Hematopoietic multipotent progenitor cell (in vitro differentiated cells): Measurements from ENCODE around the gene AMIGO1. TPM values are rescaled to one million over a fixed set of nuclear protein-coding genes. Genes with fewer than 3 reads are reported as not detected.
A peak's percentile ranks its signal among the peaks of the same experiment; 100 is the strongest.
"Not testable (repeated sequence)": the region's sequence is repeated elsewhere in the genome, so short reads cannot be mapped to it uniquely, and the experiment has no call there.

Source experiments
- DNase-seq, 3 donors: peaks; one replicate each; pipeline ENCODE4 v3.0.0-alpha.2; 2011 to 2015; ENCODE audit warnings: low read depth in 2 of 3, low spot score in 2 of 3
- total RNA-seq: library from RNA; depleted of rRNA; stranded (reverse); fragments of >200 nt; gene quantifications from one replicate; pipeline ENCODE4 v1.2.3, GENCODE V29; 2012

AMIGO1 gene
- total RNA-seq, 1 donor, result 1.1 TPM

DNA sequence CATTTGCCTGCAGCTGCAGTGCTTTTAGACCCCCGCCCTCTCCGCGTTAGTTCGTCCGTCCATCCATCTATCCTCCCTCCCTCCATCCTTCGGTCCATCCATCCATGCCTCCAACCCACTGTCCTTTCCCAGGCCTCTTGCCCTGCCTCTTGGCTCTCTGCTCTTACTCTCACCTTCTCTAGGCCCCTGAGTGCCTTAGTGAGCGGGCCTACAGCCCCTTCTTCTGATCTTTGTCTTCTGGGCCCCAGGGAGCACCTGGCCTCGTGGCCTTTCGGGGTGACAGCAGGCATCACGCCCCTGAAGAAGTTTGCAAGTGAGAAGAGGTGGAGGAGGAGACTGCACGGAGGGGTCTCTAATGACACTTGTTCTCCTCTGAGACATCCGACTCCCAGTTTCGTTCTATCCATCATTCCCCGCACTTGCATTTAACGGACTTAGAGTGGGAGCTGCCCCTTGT, 25.0 kb downstream of the AMIGO1 start:
- no peak for DNase-seq

DNA sequence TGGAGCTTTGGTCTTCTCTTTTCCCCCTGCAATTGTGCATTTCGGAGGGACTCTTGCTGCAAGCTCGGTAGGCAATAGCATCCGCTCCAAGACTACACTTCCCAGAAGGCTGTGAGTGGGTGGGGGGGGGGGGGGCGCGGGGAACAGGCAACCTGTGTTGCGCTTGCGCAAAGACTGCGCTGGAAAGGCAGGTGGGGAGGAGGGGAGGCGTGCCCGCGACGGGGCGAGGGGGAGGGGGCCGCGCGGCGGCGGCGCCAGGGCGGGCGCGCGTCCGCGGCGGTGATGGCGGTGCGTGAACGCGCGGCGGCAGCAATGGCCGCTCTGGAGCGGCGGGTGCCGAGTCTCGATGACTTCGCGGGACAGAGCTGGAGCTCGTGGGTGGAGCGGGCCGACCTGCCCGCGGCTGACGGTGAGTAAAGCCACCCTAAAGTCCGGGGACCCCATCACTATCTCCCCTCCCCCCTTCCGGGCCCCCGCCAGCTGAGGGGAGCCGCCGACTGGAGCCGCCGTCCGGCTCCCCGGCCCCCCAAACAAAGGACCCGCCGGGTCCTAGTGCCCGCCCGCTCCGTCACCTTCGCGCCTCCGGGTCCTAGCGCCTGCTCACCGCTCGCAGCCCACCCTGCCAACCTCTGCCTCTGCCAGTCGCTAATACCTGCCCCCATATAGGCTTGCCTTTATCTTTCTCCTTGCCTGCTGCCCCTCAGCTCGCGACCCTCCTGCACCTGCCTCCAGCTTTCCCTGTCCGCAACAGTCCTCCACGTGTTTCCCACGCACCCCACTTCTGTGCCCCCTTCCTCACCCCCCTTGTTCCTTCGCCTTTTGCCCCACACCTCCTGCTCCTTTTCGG, 25.6 kb downstream of the AMIGO1 start, which contains the start of gene ATXN7L2:
ATXN7L2 (plus strand) TSS at position 234 of the 847 bp plus-strand sequence; CDS start at position 283, 49 bp downstream.
- DNase-seq, result peak; percentile 88 to 95 (median 93)

DNA sequence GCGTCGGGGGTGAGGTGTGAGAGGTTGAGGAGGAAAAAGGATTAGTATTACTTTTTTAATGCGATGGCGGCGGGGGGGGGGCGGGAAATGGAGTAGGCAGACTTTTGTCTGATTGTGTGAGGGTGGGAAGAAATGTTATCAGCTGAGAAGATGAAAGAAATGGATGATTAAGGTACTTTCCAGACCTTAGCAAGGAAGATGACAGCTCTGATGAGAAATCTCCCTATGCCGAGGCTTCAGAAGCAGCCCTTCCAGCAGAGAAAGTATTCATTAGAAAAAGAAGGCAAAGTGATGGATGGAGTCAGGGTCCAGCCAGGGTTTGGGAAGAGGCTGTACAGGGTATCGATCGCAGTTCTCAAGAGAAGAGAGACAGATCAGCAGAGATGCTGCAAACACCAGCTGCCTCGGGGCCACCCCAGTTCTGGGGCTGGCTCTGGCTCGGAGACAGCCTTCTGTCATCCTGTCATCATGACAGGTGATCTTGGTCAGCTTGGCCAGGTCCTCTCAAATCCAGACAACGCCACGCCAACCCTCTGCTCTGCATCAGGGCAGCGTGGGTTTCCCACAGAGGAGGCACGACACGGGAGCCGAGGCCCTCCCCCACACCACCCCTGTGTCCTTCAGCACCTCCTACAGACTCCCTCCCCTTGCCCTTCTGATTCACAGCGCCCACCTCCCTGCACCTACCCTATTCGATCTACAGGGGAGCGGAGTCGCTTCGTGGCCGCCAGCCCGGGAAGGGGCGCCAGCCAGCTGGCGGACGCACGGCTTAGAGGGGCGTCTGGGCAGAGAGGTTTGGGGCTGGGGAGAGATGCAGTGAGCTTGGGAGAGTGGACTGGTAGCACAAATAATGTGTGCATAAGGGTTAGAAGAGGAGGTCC, 26.5 kb downstream of the AMIGO1 start:
- peak in 1 of 3 donors; percentile 67 for DNase-seq

DNA sequence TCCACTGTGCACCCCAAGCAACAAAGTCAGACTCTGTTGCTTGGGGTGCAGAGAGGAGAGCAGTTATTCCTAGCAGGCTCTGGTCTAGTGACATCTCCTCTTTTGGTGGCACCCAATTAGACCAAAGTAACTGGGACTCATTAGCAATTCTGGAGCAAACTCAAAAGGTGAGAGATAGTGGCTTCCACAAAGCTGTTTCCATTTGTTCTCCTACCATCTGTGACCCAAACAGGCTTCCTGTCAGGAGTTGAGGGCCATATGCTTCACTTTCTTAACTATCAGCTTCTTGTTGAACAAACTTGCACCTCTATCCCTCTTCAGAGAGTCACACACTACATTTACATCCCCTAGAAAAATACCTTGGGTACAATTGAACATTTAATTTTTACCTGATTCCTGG, 27.3 kb downstream of the AMIGO1 start:
- no peak for DNase-seq

DNA sequence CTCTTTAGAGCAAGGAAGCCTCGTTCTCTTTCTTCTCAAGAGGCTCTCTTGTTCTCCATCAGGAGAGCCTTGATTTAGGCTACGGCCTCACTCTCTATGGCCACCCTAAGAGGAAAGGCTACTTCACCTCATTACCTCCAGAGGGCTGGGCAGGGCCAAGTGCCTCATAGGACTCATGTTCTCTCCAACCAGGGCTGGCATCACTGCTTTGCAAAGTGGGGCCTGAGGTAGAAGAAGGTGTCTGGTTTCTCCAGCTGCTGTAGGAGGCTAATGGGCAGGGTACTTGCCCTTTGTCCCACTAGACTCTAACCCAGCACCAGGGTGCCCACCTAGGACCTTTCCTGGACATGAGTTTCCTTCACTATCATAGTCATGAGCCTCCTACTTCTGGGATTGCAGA, 27.9 kb downstream of the AMIGO1 start:
- DNase-seq, result no peak

DNA sequence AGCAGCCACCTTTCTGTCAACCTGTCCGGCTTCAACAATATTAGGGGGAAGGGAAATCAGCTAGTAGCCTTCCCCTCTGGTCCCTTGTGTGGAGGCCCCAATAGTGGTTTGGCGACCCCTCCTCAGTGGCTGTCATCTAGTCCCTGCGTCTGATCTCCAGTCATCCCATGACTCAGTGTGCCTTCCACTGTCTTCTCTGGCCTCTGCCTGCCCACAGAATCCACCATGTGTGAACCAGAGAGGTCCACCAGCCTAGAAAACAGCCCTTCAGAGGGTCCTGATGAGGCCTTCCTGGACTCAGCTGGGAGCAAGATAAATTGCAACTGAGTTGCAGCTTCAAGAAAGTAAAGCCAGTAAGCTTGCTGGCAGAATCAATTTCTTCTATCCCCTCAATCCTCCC, 29.6 kb downstream of the AMIGO1 start:
- no peak for DNase-seq

DNA sequence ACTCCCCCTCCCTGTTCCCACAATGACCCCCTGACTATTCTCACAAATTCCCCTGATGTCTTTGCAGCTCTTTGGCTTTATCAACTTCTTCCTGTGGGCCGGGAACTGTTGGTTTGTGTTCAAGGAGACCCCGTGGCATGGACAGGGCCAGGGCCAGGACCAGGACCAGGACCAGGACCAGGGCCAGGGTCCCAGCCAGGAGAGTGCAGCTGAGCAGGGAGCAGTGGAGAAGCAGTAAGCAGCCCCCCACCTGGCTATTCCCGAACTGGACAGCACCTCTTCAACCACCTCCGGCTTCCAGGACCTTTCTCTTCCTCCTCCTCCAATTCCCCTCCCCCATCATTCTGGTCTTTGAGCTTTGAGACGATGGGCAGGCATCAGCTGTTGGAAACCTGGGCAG, 30.2 kb downstream of the AMIGO1 start:
- DNase-seq, result no peak

DNA sequence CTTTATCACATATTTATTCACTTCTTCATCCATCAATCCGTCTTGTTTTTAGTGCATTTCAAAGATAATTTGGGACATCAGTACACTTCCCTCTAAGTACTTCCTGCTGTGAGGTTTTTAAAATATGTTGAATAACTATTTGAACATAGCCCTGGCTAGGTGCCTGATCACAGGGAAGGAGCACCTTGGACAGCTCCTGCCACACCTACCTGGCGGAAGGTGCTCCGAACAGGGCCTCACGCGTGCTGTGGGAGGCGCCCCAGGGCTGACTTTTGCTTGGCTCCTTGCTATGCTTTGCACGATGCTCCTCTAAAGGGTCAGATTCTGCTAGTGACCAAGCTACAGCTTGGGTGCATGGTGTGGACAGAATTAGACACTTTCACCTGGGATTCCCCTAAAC, 30.7 kb downstream of the AMIGO1 start:
- peak in 1 of 3 donors; percentile 51 for DNase-seq

DNA sequence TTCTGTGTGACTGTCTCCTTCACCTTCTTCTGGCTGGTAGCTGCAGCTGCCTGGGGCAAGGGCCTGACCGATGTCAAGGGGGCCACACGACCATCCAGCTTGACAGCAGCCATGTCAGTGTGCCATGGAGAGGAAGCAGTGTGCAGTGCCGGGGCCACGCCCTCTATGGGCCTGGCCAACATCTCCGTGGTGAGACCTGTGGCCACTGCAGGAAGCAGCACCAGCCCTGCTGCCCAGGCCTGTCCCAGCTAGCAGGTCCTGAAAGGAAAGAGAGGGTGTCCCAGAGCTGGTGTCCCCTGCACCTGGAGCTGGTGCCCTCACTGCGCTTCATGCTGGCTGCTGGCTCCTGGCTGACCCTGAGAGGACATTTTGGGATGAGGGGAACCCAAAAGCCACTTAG, 31.7 kb downstream of the AMIGO1 start:
- no peak for DNase-seq

DNA sequence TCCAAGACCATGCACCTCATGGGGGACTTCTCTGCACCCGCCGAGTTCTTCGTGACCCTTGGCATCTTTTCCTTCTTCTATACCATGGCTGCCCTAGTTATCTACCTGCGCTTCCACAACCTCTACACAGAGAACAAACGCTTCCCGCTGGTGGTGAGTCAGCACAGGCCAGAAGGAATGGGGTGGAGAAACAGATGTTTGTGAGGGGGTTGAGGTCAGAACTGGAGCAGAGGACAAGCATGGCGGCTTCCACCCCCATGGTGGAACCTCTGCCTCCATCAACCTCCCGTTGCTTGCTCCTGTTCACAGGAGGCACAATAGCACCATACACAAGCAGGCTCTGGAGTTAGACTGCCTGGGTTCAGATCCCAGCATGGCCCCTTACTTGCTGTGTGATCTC, 32.7 kb downstream of the AMIGO1 start:
- no peak for DNase-seq

DNA sequence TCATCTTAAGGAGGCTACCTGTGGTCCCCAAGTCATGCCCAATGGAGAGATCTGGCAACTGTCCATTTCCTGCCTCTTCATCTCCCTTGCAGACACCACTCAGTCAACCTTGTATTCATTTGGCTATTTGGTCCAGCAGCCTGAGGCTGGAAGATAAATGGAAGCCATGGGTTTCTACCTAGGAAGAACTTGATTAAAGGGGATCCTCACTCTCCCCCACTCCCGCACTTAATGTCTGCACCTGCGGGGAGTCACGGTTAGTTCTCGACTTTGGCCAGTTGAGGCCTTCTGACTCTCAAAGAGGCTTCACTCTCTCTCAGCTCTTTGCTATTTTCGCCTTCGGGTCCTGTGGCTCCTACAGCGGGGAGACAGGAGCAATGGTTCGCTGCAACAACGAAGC, 34.3 kb downstream of the AMIGO1 start:
- DNase-seq, result no peak

DNA sequence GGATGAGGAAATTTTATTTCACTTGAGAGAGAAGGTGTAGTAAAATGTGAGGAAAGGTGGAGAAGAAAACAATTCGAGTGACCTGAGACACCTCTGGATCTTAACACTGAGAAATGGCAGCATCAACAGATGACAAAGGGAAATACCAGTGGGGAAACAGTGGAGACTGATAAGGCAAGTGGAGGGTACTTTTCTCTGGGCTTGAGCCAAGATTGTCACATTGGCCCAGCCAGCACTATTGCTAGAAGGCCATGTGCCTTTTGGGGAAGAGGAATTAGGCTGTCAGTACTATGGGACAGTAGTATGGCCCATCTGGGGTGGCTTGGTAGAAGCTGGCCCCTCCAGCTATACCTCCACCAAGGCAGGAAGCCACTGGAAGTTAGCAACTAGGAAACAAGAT, 34.8 kb downstream of the AMIGO1 start:
- peak in 1 of 3 donors; percentile 46 for DNase-seq

DNA sequence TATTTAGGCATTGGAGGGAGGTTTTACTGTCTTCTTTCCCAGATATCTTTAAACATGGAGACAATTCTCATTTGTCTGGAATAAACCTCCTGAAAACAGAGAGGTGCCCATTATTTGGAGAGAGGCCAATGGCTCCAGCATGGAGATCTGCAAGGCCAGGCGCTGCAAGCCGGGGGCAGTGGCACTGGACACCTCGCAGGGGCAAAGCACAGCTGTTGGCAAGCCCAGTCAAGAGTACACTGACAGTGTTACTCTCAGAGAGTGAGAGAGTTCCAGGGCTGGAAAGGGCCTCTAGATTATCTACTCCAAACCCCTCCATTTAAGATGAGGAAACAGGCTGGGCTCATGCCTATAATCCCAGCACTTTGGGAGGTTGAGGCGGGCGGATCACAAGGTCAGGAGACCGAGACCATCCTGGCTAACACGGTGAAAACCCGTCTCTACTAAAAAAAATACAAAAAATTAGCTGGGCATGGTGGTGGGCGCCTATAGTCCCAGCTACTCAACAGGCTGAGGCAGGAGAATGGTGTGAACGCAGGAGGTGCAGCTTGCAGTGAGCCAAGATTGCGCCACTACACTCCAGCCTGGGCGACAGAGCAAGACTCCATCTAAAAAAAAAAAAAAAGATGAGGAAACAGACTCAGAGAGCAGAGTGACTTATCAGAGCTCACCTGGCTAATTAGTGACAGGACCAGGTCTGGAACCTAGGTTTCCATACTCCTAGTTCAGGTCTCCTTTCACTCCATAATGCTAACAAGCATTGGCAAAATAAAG, 36.1 kb downstream of the AMIGO1 start:
- not testable (repeated sequence) for DNase-seq

DNA sequence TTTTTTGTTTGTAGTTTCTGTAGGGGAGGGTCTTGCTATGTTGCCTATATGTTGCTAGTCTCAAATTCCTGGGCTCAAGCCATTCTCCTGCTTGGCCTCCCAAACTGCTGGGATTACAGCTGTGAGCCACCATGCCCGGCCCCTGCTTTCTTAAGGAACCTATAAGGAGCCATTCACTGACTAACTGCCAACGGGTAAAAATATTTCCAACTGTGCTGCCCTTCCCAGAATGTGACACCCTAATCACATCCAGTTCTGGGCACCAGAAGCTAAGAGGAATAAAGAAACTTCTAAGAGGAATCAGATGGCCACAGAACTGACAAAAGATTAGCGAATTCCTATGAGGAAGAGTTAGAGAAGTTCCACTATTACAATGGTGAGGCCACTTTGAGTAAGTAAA, 36.7 kb downstream of the AMIGO1 start:
- DNase-seq, result no peak

DNA sequence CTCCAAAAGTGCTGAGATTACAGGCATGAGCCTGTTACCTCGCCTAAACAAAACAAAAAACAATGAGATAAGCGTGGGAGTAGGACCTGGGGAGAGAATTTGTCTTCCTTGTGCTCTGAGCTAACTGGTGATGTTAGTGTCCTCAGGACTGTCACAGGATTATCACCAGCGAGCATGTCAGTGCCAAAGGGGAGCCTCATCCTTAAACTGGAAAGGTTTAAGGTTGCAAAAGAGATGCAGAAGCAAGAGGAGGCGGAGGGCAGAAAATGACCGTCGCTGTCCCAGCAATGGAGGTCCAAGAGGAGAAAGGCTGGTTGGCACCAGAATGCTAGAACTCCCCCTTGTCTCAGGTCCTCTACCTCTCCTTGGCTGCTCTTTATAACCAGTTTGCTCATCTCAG, 39.3 kb downstream of the AMIGO1 start:
- no peak for DNase-seq

DNA sequence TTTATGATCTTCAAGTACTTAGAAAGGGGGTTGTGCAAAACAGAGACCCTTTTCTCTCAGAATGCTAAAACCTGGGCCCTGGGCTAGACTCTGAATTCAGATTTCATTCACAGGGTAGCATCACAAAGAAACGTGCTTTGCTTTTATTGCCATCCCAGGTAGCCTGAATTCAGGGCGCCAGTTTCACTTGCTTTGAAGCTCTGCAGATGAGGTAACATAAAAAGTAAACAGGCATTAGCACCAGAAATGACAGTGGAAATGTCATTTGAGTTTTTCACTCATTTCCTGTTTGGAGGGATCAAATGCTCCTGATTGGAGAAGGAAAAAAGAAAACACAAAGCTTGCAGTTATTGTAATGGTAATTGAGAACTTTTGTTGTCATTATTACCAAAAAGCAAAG, 40.6 kb downstream of the AMIGO1 start:
- no peak for DNase-seq

DNA sequence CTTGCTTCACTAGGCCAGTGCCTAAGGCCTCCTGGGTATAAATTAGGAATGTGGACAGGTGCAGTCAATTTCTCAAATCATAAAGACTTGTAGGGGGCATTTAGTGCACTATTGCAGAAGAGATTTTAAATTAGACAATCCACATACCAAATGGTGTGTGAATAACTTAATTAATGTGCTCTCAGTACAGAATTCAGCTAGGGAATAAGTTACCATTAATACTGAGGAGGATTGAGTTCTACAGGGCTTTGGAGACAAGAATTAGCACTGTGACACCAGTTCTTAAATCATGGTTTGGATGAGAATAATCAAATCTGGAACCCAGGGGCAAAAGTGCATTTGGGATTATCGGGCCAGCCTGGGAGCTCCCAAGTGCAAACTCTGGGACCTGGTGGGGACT, 41.5 kb downstream of the AMIGO1 start:
- no peak for DNase-seq

DNA sequence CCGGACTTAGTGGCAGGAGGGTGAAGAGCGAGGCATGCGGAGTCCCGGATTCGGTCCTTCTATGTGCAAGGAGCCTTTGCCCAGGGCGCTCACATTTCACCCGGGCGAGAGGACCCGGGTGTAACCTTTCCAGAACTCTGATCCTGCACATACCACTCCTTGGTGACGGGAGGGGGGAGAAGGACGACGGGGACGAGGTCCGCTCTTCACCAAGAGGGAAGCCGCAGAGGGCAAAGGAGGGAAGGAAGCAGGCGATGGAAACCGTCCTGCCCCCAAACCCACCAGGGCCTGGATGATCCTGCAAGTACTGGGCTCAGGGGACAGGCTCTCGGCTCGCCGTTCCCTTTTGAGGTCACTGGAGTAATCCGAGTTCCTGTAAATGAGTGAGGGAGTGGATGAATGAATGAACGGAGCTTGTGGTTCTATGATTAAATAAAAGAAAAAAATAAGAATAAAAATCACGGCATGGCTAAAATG, 42.2 kb downstream of the AMIGO1 start:
- no peak for DNase-seq

DNA sequence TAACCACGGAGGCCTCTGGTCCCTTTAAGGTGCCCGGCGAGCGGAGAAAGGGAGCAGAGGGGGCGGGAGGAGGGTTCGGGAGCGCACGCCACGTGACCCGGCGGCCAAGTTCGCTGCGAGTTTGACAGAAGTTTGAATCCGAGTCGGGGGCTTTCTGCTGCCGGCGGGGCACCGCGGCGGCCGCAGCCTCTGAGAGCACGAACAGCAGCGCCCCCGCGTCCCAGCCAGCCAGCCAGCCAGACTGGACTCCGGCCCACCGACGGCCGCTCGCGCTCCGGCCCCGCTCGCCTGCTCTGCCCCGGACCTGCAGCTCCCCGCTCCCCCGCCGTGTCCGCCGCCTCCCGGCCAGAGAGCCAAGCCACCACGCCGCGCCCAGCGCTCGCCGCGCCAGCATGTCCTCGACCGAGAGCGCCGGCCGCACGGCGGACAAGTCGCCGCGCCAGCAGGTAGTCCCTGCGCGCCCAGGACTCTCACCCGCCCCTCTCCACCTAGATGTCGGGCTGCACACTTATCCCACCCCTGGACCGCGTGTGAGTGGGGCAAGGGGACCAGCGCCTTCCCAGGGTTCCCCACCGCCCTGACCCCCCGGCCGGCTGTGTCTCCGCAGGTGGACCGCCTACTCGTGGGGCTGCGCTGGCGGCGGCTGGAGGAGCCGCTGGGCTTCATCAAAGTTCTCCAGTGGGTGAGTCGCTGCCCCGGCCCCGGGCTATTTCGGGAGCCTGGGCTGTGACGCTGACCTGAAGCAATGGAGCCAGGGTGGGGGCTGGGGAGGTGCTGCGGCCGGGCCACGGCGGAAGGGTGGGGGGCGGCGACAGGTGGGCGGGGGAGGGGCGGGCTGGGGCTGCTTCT, 42.9 kb downstream of the AMIGO1 start, which contains the start of gene SYPL2:
SYPL2 (plus strand) TSS at position 95 of the 849 bp plus-strand sequence; CDS start at position 393, 298 bp downstream.
- DNase-seq, result peak in 2 of 3 donors; percentile 18 to 25

DNA sequence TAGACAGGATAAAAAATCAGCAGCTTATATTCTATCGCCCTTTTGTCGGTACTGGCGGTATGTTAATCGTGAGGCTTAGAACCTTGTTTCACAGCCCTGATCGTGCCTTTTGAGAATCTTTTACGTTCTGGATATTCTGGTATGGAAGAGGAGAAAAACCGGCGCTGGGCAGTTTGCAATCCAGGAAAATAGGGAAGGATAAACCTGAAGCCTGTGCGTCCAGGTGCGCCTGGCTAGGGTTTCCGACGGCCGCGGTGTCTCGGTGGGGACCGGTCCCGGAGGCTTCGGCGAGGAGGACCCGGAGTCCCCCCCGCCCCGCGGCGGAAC, 43.4 kb downstream of the AMIGO1 start:
- no peak for DNase-seq
